Esophagus (tissue), 2 donors: ENCODE measurements around the gene REEP6. TPM values are rescaled to one million over a fixed set of nuclear protein-coding genes. Genes with fewer than 3 reads are reported as not detected.

ENCODE experiments used
- H3K27ac ChIP-seq, 2 donors: one replicate each; pipeline ENCODE4 v1.5.1; 2013; ENCODE audit warnings: low read depth in 2 of 2, mild to moderate bottlenecking in 2 of 2, inconsistent platforms in 1 of 2, low read length in 1 of 2, moderate library complexity in 1 of 2
- H3K27me3 ChIP-seq, 2 donors: one replicate each; pipeline ENCODE4 v1.6.1; 2013; ENCODE audit warnings: low read length in 2 of 2, control low read depth in 1 of 2, mild to moderate bottlenecking in 1 of 2; ENCODE audit not compliant: insufficient read depth in 2 of 2, control insufficient read depth in 1 of 2
- H3K36me3 ChIP-seq, 2 donors: one replicate each; pipeline ENCODE4 v1.6.1; 2013; ENCODE audit warnings: low read length in 1 of 2; ENCODE audit not compliant: control insufficient read depth in 2 of 2, insufficient read depth in 2 of 2
- H3K4me1 ChIP-seq, 2 donors: one replicate each; pipeline ENCODE4 v1.6.1; 2013; ENCODE audit warnings: low read length in 1 of 2; ENCODE audit not compliant: control insufficient read depth in 2 of 2, insufficient read depth in 2 of 2
- H3K4me3 ChIP-seq, 2 donors: one replicate each; pipeline ENCODE4 v1.5.1; 2013; ENCODE audit warnings: low read length in 2 of 2, mild to moderate bottlenecking in 2 of 2, low read depth in 1 of 2, moderate library complexity in 1 of 2
- H3K9me3 ChIP-seq, 2 donors: one replicate each; pipeline ENCODE4 v1.6.1; 2013; ENCODE audit warnings: mild to moderate bottlenecking in 2 of 2, low read depth in 1 of 2, low read length in 1 of 2, moderate library complexity in 1 of 2; ENCODE audit not compliant: control insufficient read depth in 2 of 2, insufficient read depth in 1 of 2
- WGBS, 2 donors: extraction: QIAGEN DNeasy Blood & Tissue Kit; methylation state at CpG; one replicate each; pipeline ENCODE4 v1.1.7; 2013; 5-methylcytosine and 5-hydroxymethylcytosine counted together
- polyA plus RNA-seq, 2 donors: library from polyadenylated mRNA; stranded (reverse); fragments of 200-250 nt; gene quantifications; one replicate each; pipeline ENCODE4 v1.2.3, GENCODE V29; 2013
- donor health status: healthy with polysubstance abuse.
- donor health status: Bipolar disorder and iron deficiency.

Gene REEP6
- polyA plus RNA-seq, 2 donors = 10.1 to 14.4 TPM

GRCh38 chr19:1522061-1522460 is 31.1 kb downstream of the REEP6 start:
- Histone ChIP-seq H3K27me3 (peaks cover 0 to 7% of the 10 kb centered on the region in 2 donors), H3K4me3 (no peak overlapping the region), H3K36me3 (no peaks in the 10 kb centered on the region), H3K4me1 (peaks cover 3 to 4% of the 10 kb centered on the region in 2 donors), H3K27ac (no peak overlapping the region), H3K9me3 (peaks cover 3 to 4% of the 10 kb centered on the region in 2 donors)
- 67 to 74% methylated on average over 10 of the region's 10 CpGs for WGBS, 2 donors

- H3K9me3 ChIP-seq = peaks cover 3 to 7% of the 10 kb centered on the region in 2 donors
- peaks cover 0 to 7% of the 10 kb centered on the region in 2 donors for H3K27me3 ChIP-seq
- no peaks in the 10 kb centered on the region for H3K36me3 ChIP-seq
- 48 to 52% methylated on average over 18 of the region's 18 CpGs for WGBS, 2 donors
- H3K4me3 ChIP-seq = no peak overlapping the region
- H3K4me1 ChIP-seq = peaks cover 3 to 4% of the 10 kb centered on the region in 2 donors
- H3K27ac ChIP-seq = no peak overlapping the region
These were observed 31.9 kb downstream of the REEP6 start for GRCh38 chr19:1522838-1523237.

GRCh38 chr19:1523412-1524286 is 32.7 kb downstream of the REEP6 start, which contains the start of gene PLK5:
TSS of gene PLK5 (plus strand) at chr19:1524077. CDS start at chr19:1526997, 2,920 bp downstream.
- 9 to 15% methylated on average over 53 to 92 of the region's 92 CpGs for WGBS, 2 donors
- H3K4me3 ChIP-seq = peak within 1 kb of the TSS in 1 of 2 donors; percentile 34
- H3K4me1 ChIP-seq = peaks cover 3 to 4% of the 10 kb centered on the region in 2 donors
- peaks cover 3% of the 10 kb centered on the region in 2 donors for H3K9me3 ChIP-seq
- H3K27me3 ChIP-seq = peaks cover 0 to 7% of the 10 kb centered on the region in 2 donors
- H3K36me3 ChIP-seq = no peaks in the 10 kb centered on the region
- H3K27ac ChIP-seq = no peak within 1 kb of the TSS

GRCh38 chr19:1524287-1524971 is 33.4 kb downstream of the REEP6 start:
- 8 to 12% methylated on average over 46 to 49 of the region's 49 CpGs for WGBS, 2 donors
- Histone ChIP-seq H3K4me3 (peak overlapping the region in 1 of 2 donors; percentile 34), H3K4me1 (peaks cover 3 to 4% of the 10 kb centered on the region in 2 donors), H3K27me3 (peaks cover 0 to 7% of the 10 kb centered on the region in 2 donors), H3K36me3 (no peaks in the 10 kb centered on the region), H3K9me3 (peaks cover 3% of the 10 kb centered on the region in 2 donors), H3K27ac (no peak overlapping the region)

- Histone ChIP-seq H3K9me3 (peaks cover 3% of the 10 kb centered on the region in 2 donors), H3K27ac (no peak overlapping the region), H3K4me1 (peaks cover 3 to 4% of the 10 kb centered on the region in 2 donors), H3K27me3 (peaks cover 0 to 7% of the 10 kb centered on the region in 2 donors), H3K36me3 (no peaks in the 10 kb centered on the region), H3K4me3 (no peak overlapping the region)
- 49 to 55% methylated on average over 17 of the region's 17 CpGs for WGBS, 2 donors
These were observed 34.0 kb downstream of the REEP6 start for GRCh38 chr19:1524972-1525325.

GRCh38 chr19:1525343-1525742 is 34.4 kb downstream of the REEP6 start:
- Histone ChIP-seq H3K36me3 (no peaks in the 10 kb centered on the region), H3K9me3 (peaks cover 3% of the 10 kb centered on the region in 2 donors), H3K4me3 (no peak overlapping the region), H3K4me1 (peaks cover 3 to 4% of the 10 kb centered on the region in 2 donors), H3K27me3 (peaks cover 0 to 7% of the 10 kb centered on the region in 2 donors), H3K27ac (no peak overlapping the region)
- 44 to 50% methylated on average over 29 to 31 of the region's 31 CpGs for WGBS, 2 donors

GRCh38 chr19:1526066-1526778 is 35.2 kb downstream of the REEP6 start:
- peaks cover 3 to 4% of the 10 kb centered on the region in 2 donors for H3K4me1 ChIP-seq
- H3K4me3 ChIP-seq = no peak overlapping the region
- no peak overlapping the region for H3K27ac ChIP-seq
- peaks cover 3% of the 10 kb centered on the region in 2 donors for H3K9me3 ChIP-seq
- no peaks in the 10 kb centered on the region for H3K36me3 ChIP-seq
- H3K27me3 ChIP-seq = peaks cover 0 to 7% of the 10 kb centered on the region in 2 donors
- WGBS, 2 donors = 74 to 80% methylated on average over 33 of the region's 33 CpGs

GRCh38 chr19:1526979-1527649 is 36.1 kb downstream of the REEP6 start:
- Histone ChIP-seq H3K4me3 (no peak overlapping the region), H3K27ac (no peak overlapping the region), H3K27me3 (peaks cover 0 to 7% of the 10 kb centered on the region in 2 donors), H3K9me3 (peaks cover 3% of the 10 kb centered on the region in 2 donors), H3K36me3 (no peaks in the 10 kb centered on the region), H3K4me1 (peaks cover 3 to 4% of the 10 kb centered on the region in 2 donors)
- WGBS, 2 donors = 48 to 58% methylated on average over 18 of the region's 18 CpGs
